Spleen (tissue), 3 donors: Measurements from ENCODE around the gene LIMA1.

ENCODE experiments used
- POLR2A ChIP-seq, 3 donors: fragments of 450-650 bp; IDR thresholded peaks; one replicate each; pipeline ENCODE4 v1.5.1; 2017; ENCODE audit warnings: antibody characterized with exemption in 3 of 3, mild to moderate bottlenecking in 1 of 3
- POLR2AphosphoS5 ChIP-seq, 3 donors: sonication (generic); formaldehyde crosslinking; IDR thresholded peaks; one replicate each; pipeline ENCODE4 v1.5.1; 2017; ENCODE audit warnings: antibody characterized with exemption in 3 of 3

DNA sequence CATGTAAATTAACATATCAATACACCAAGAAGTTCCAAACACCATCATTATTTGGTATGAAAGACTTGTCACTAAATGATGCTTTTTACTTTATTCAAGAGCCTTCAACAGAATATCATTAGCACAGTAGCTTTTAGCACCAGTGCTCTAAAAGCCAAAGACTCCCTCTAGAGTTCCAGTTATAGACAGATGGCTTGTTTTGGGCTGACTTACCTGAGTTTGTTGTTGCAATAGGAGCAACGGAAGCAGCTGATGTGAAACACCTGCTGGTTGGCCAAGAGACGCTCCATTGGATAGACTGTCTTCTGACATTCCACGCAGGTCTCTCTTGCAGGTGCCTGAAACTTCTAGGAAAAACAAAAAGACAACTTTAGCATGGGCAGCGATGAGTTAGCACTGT, 101.6 kb downstream of the LIMA1 start:
- TF ChIP-seq POLR2A (IDR thresholded peaks at IDR 0.05): no peak
- TF ChIP-seq POLR2AphosphoS5 (IDR thresholded peaks at IDR 0.05): no peak
